T follicular helper cell (primary cell): Measurements from ENCODE around the gene MYH7.
A peak's percentile ranks its signal among the peaks of the same experiment; 100 is the strongest.
"Not testable (repeated sequence)": the region's sequence is repeated elsewhere in the genome, so short reads cannot be mapped to it uniquely, and the experiment has no call there.

Experiments
- DNase-seq: peaks from one replicate; pipeline ENCODE4 v3.0.0-alpha.2; 2020; ENCODE audit warnings: low read depth
- total RNA-seq, 2 experiments: gene quantifications; one replicate each; lab custom pipeline; 2026; lab: John Stamatoyannopoulos, UW

The MYH7 gene
- total RNA-seq = 0 to 0.09 reads per million in 2 experiments

DNA sequence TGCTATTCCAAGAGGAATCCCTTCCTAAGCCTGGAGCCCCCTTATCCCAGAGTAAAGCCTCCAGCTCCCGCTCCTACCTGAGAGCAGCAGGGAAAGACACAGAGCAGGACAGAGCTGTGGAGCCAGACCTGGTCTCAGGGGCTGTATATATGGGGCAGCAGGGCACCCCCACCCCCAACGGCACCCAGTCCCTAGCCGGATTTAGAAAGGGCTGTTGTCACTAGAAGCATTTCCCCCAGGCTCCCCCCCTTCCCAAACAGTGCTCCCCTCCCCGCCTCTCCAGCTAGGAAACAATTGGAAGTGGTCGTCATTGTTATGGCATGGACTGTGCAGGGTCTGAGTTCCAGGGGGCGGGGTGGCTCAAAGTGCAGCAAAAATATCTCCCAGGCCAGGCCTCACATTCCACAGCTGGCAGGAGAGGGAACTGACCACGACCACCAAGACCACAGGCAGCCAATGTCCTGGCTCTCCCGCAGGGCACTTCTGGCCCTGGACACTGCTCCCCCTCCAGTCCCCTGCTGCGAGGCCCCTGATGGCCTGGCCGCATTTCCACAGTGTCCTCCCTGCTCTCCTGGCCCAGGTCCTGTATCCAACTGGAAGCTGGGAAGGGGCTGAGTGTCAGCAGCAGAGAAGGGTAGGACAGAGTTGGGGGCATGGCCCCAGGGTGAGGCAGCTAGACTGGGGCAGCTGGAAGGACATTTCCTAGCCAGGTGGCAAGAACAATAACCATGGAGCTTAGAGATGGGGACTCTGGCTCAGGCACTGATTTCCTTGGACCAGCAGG is at the start of gene MYH7:
Gene MYH7 (minus strand): TSS at position 118 of the 784 bp plus-strand sequence. CDS start 1,928 bp downstream, outside the sequence.
- DNase-seq = no peak

- no peak for DNase-seq
These were observed 47.9 kb upstream of the MYH7 start for GRCh38 chr14:23483236-23483854.

DNA sequence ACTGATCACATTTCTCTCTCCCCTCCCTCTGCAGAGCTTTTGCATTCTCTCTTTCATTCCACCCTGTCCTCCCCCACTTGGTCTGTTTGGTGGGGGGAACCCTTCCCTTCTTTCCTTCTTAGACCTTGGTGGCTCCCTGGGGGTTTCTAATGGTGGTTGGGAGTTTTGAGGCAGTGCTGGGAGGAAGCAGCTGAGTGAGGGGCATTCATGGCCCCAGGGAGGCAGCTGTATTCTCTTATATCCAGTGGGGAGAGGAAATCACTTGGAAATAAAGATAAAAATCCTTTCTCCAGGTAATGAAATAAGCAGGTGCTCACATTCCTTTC is 47.3 kb upstream of the MYH7 start:
- no peak for DNase-seq

DNA sequence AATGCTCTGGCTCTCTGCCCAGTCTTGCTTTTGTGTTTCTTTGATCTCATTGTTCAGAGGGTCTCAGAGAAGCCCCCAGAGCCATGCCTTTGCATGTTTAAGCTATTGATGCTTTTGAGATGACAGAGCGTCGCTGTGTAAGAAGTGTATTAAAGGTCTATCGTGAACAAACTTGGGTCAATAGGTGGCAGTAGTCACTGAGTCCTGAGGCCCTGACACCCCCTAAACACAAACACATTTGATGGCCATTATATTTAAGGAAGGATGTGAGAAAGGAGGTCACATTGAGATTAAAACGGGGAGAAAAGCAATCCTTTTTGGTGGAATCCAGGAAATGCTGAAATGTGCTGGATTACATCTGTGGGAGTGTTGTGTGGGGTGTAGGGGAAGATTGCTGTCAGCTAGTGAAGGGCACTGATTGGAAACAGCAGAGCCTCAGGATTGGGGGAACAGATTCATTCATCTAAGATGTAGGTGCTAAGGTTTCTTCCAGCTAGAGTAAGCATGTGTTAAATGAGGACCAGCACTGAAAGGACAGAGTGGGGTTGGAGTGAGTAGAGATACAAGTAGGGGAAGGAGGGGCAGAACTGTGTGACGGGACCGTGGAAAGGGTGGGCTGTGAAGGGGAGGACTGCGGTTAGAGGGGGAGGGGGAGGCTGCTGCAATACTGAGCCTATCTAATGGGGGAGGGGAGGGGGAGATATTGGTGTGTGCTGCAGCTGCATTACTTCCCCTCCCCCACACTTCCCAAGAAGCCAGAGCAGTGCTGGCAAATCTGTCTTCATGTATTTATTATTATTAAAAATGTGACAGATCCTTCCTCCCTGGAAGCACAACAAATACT is 46.7 kb upstream of the MYH7 start:
- DNase-seq = no peak

- no peak for DNase-seq
These were observed 46.0 kb upstream of the MYH7 start for GRCh38 chr14:23481362-23481970.

DNA sequence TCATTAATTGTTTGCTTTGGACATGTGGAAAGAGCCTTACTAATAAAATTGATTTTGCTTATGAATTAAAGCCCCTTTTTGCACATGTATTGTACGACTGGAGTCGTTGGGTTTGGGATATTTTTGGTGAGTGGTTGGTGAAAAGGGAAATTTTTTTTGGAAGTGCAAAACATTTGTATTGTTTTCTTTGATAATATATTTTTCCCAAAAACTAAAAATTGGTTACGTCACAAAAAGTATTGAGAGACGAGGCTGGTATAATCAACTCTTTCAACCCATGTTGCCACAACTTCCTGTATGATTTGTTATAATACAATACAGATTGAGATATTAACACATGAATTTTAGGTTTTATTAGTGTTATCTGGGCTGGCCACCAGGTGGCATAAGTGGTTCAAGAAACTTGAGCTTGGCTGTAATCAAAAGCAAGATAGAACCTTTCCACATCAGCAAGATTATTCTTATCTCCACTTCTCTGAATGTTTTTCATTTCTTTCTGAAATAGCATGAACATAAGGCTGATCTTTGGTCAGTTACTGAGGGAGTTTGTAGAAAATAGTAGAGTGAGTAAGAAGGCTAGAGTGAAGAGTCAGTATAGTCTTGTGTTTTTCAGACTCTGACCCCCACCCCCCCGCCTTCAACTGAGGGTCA is 42.8 kb upstream of the MYH7 start:
- peak; percentile 61 for DNase-seq

GRCh38 chr14:23470947-23471346 is 35.5 kb upstream of the MYH7 start:
- no peak for DNase-seq

DNA sequence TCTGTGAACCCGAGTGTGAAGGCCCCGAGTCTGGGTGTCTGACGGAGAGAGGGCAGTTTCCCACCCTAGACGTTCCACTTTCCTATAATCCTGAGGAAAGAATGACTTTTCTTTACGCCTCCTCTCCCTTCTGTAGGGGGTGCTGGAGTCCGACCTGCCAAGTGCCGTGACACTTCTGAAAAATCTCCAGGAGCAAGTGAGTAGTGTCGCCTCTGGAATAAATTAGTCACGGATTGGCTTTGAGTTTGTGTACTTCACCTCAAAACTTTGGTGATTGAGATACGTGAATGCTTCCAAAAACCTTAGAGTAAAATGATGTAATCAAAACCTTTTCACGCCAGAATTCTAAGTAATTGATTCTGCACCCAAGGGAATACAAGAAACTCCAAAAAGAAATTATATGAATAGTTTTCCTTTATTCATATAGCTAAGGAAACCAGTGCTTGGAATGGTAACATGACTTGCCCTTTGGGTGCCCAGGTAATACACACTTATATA is 34.5 kb upstream of the MYH7 start:
- DNase-seq = no peak

DNA sequence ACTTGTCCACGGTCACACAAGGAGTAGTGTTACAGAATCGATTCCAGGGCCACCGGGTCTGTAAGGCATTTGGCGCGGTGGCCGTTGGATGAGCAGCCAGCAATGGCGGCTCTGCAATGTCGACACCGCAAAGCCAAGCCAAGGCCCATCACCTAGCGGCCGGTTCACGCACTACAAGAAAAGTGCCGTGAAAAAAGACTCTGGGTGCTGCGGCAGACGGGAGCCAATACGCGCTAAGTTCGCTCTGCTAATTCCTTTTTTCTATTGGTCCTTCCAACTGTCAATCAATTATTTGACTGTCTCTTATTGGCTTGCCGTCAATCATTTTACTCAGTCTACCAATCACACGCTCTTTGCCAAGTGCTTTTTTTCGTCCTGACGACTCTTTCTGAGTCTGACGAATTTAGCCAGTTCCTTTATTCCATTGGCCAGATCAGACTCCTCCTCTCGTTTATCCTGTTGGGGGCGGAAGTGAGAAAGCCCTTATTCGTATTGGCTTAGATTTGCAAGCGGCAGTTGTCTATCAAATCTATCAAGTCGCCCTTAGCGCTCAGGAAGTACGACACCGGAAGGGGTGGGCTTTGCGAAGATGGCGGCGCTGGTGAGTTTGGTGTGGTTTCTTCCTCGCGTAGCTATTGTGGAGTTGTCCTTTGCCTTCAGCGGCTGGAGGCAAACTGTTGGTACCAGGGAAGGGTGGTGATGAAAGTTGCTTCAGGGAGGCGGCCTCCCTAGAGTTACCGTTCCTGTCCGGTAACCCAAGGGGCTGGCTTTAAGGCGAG is 33.9 kb upstream of the MYH7 start, which contains the start of gene NGDN:
Gene NGDN (plus strand): TSS at position 577 of the 779 bp plus-strand sequence. CDS start 13 bp downstream, at position 590.
- DNase-seq = peak; percentile 87

DNA sequence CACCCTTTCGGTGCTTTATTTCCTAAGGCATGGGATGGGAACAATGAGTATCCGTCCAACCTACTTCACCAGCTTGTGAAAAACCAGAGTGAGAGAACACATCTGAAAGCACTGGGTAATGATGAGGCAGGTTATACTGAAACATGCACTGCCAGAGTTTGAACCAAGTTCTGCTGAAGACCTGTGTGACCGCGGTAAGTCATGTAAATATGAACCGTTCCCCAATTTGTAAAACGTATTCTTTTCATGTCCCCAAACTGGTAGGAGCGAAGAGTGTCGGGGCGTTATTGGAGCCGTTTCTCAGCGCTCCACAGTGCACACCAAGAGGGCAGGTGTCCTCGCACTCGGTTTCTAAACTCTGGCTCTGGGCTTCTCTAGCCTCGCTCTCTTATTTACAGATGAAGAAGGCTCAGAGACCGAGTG is 33.3 kb upstream of the MYH7 start:
- DNase-seq = no peak

- DNase-seq = no peak
These were observed 29.8 kb upstream of the MYH7 start for GRCh38 chr14:23465261-23465660.

- DNase-seq = no peak
These were observed 29.2 kb upstream of the MYH7 start for GRCh38 chr14:23464700-23465099.

GRCh38 chr14:23460960-23461359 is 25.5 kb upstream of the MYH7 start:
- DNase-seq = no peak

DNA sequence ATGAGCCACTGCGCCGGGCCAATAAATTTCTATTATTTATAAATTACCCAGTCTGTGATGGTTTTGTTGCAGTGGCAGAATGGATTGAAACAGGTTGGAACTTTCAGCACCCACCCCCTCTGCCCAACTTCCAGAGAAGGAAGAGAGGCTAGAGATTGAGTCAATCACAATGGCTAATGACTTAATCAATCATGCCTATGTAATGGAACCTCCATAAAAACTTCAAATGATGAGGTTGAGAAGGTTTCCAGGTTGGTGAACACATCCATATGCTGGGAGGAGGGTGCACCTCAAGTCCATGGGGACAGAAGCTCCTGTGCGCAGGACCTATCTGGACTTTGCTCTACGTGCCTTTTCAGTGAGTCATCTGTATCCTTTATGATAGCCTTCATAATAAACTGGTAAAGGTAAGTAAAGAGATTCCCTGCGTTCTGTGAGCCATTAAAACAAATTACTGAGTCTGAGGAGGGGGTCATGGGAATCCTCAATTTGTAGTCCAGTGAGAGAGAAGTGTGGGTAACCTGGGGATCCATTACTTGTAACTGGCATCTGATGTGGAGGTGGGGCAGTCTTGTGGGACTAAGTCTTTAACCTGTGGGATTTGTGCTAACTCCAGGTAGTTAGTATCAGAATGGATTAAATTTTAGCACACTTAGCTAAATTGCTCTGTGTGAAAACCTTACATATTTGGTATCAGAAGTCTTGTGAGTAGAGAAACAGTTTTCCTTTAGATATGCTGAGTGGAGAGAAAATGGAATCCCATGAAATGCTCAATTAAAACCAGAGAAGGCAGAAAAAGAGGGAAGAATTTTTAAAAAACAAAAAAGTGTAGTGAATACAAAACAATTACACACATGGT is 22.4 kb upstream of the MYH7 start:
- no peak for DNase-seq

GRCh38 chr14:23456883-23457586 is 21.6 kb upstream of the MYH7 start:
- not testable (repeated sequence) for DNase-seq

DNA sequence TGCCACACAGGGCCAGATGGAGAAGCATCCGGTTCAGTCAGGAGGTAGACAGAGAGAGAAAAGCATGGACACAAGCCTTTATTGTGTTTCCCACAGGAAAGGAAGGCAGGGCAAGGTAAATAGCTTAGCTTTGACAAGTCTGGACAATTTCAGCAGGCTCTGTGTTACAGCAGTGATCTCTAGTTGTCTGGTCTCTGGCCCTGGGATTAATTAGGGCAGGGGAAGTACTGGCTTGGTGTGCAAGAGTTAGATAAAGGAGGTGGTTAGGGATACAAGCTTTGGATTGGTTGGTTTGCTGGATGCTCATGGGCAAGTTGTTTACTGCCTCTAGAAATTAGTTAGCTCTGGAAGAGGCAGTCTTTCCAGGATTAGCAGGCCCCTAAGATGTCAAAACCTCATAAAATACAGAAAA is 19.0 kb upstream of the MYH7 start:
- DNase-seq = no peak

GRCh38 chr14:23452237-23452636 is 16.8 kb upstream of the MYH7 start:
- DNase-seq = no peak

DNA sequence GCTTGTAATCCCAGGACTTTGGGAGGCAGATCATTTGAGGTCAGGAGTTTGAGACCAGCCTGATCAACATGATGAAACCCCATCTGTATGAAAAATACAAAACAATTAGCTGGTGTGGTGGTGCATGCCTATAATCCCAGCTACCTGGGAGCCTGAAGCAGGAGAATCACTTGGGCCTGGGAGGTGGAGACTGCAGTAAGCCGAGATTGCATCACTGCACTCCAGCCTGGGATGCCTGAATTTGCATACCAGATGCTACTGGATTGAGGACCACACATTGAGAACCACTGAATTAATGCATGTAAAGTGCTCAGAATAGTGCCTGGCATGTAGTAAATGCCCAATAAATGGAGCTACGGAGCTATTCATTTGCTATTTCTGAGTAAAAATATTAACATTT is 14.9 kb upstream of the MYH7 start:
- DNase-seq = no peak

DNA sequence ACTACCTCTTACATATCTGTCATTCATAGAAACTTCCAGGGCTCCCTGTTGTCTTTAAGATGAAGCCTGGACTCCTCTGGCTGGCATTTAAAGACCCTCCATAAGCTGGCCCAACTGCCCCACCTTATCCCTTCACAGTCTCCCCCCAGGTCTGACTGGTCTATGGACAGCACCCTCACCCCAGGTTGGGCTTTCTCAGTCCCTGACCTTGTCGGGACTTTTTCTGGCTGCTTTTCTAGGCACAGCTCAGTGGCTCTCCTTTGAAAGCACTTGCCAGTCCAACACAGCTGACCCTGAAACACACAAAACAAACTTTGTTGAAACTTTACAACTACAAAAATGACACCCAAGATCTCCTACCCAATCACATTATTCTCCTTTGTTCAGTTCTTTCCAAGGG is 13.9 kb upstream of the MYH7 start:
- no peak for DNase-seq
